Peyer's patch (tissue), 4 donors: ENCODE results near the gene PALS1. TPM values are rescaled to one million over a fixed set of nuclear protein-coding genes. Genes with fewer than 3 reads are reported as not detected.

Experiments used
- DNase-seq, 3 donors: peaks; one replicate each; pipeline ENCODE4 v3.0.0-alpha.2; 2017 to 2019
- H3K27ac ChIP-seq, 4 donors: fragments of 200-600 bp; sonication (generic); one replicate each; pipeline ENCODE4 v1.5.1; 2016 to 2019
- H3K27me3 ChIP-seq, 2 donors: fragments of 200-600 bp; sonication (generic); one replicate each; pipeline ENCODE4 v1.5.1; 2019
- H3K36me3 ChIP-seq, 3 donors: fragments of 200-600 bp; sonication (generic); one replicate each; pipeline ENCODE4 v1.5.1; 2016 to 2019
- H3K4me1 ChIP-seq, 4 donors: fragments of 200-600 bp; sonication (generic); one replicate each; pipeline ENCODE4 v1.5.1; 2016 to 2019
- H3K4me3 ChIP-seq, 4 donors: fragments of 200-600 bp; sonication (generic); 1 replicate in 3 of 4; 2 replicates in 1 of 4; pipeline ENCODE4 v1.5.1; 2016 to 2019; ENCODE audit warnings: mild to moderate bottlenecking in 1 of 4
- H3K9me3 ChIP-seq, 4 donors: fragments of 200-600 bp; sonication (generic); one replicate each; pipeline ENCODE4 v1.5.1; 2016 to 2019; ENCODE audit warnings: mild to moderate bottlenecking in 1 of 4
- POLR2A ChIP-seq, 2 donors: fragments of 450-650 bp; IDR thresholded peaks; one replicate each; pipeline ENCODE4 v1.5.1; 2017; ENCODE audit warnings: antibody characterized with exemption in 2 of 2, mild to moderate bottlenecking in 2 of 2, moderate library complexity in 2 of 2
- total RNA-seq, 4 donors: library from RNA; depleted of rRNA; stranded (reverse); fragments of >200 nt; gene quantifications; one replicate each; pipeline ENCODE4 v1.1.0, GENCODE V29; 2016
- TF ChIP-seq, protein P1 (sequence below), 6 experiments: fragments of 450-650 bp in 4 of 6; fragments of 200-600 bp in 2 of 6; sonication (generic) in 1 of 6; IDR thresholded peaks; one replicate each; pipeline ENCODE4 v1.5.1; 2017 to 2019; ENCODE audit warnings: antibody characterized with exemption in 6 of 6, mild to moderate bottlenecking in 3 of 6, moderate library complexity in 1 of 6

Gene PALS1
- total RNA-seq, 4 donors from 2014 or later = 36.3 to 95.1 (median 61.1) TPM

DNA sequence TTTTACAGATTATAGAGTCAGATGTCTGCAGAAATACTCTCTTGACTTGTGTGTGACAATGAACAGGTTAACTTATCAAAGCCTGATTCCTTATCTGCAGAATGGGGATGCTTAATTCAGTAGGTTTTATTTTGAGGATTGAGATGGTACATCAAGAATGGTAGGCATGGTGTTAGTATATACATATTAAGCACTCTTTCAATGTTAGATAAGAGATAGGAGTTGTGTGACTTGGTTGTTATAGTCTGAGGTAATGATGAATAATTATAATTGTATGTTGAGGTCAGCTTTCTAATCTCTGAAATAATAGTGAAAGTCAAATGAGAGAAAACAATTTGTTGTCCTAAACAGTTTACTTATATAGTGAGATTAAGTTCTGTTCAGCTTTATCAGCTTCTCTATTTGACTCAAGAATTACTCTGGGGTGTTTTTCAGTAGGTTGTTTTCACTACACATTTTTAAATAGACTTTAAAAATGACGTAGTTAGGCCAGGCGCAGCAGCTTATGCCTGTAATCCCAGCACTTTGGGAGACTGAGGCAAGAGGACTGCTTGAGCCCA lies 11.9 kb downstream of the PALS1 start:
- Histone ChIP-seq H3K27me3 (no peaks in the 10 kb centered on the region), H3K4me1 (peaks cover 0 to 38% (median 0%) of the 10 kb centered on the region in 4 donors), H3K27ac (peak overlapping the region in 2 of 4 donors; percentile 1 to 37), H3K36me3 (peaks cover 0 to 7% (median 0%) of the 10 kb centered on the region in 3 donors), H3K4me3 (no peak overlapping the region), H3K9me3 (no peaks in the 10 kb centered on the region)
- DNase-seq = no peak
- TF ChIP-seq POLR2A (IDR thresholded peaks at IDR 0.05) = no peak
- TF ChIP-seq, protein P1, sequence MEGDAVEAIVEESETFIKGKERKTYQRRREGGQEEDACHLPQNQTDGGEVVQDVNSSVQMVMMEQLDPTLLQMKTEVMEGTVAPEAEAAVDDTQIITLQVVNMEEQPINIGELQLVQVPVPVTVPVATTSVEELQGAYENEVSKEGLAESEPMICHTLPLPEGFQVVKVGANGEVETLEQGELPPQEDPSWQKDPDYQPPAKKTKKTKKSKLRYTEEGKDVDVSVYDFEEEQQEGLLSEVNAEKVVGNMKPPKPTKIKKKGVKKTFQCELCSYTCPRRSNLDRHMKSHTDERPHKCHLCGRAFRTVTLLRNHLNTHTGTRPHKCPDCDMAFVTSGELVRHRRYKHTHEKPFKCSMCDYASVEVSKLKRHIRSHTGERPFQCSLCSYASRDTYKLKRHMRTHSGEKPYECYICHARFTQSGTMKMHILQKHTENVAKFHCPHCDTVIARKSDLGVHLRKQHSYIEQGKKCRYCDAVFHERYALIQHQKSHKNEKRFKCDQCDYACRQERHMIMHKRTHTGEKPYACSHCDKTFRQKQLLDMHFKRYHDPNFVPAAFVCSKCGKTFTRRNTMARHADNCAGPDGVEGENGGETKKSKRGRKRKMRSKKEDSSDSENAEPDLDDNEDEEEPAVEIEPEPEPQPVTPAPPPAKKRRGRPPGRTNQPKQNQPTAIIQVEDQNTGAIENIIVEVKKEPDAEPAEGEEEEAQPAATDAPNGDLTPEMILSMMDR (IDR thresholded peaks at IDR 0.05) = no peak

DNA sequence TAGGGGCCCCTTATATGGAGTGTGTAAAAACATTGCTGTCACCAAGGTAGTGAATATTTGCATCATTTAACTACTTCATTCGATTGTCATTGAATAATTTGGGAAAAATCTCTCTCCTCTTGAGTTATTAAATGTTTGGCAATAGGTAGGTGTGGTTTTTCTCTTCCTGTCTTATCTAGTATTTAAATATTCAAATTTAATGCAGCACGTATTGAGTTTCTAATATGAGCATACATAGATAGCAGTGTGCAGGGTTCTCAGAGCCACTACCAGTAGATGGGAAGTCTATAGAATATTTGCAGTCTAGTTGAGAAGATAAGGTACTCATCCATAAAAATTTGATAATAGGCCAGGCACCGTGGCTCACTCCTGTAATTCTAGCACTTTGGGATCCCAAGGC lies 16.7 kb downstream of the PALS1 start:
- H3K4me1 ChIP-seq = peaks cover 0 to 14% (median 0%) of the 10 kb centered on the region in 4 donors
- no peaks in the 10 kb centered on the region for H3K27me3 ChIP-seq
- H3K9me3 ChIP-seq = no peaks in the 10 kb centered on the region
- no peak for DNase-seq
- H3K27ac ChIP-seq = no peak overlapping the region
- H3K4me3 ChIP-seq = no peak overlapping the region
- H3K36me3 ChIP-seq = peaks cover 0 to 13% (median 0%) of the 10 kb centered on the region in 3 donors
- TF ChIP-seq POLR2A (IDR thresholded peaks at IDR 0.05) = no peak
- TF ChIP-seq, protein P1 (IDR thresholded peaks at IDR 0.05) = no peak

DNA sequence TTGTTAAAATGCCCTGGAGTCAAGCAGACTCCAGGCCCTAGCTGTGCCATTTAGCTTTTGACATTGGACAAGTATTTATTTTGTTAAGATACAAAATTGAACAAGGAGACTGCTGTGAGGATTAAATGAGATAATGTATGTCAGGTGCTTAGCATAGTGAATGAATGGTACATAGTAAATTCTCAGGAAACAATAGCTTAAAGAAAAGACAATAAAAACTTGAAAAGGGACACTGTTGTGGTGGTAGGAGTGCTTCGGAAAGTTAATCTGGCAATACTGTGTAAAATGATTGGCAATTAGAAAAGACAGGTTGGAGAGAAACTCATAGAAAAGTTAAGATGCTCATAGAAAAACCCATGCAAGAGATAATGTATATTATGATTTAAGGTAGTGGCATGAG lies 19.7 kb downstream of the PALS1 start:
- no peak overlapping the region for H3K4me3 ChIP-seq
- no peaks in the 10 kb centered on the region for H3K9me3 ChIP-seq
- no peak for TF ChIP-seq POLR2A (IDR thresholded peaks at IDR 0.05)
- TF ChIP-seq, protein P1 (IDR thresholded peaks at IDR 0.05) = no peak
- no peak overlapping the region for H3K27ac ChIP-seq
- no peaks in the 10 kb centered on the region for H3K4me1 ChIP-seq
- H3K27me3 ChIP-seq = no peaks in the 10 kb centered on the region
- no peak for DNase-seq
- peaks cover 0 to 13% (median 0%) of the 10 kb centered on the region in 3 donors for H3K36me3 ChIP-seq

GRCh38 chr14:67263499-67264149 lies 22.4 kb downstream of the PALS1 start:
- Histone ChIP-seq H3K9me3 (no peaks in the 10 kb centered on the region), H3K36me3 (peaks cover 0 to 4% (median 0%) of the 10 kb centered on the region in 3 donors), H3K27ac (no peak overlapping the region), H3K4me3 (no peak overlapping the region), H3K4me1 (peaks cover 0 to 10% (median 0%) of the 10 kb centered on the region in 4 donors), H3K27me3 (no peaks in the 10 kb centered on the region)
- no peak for DNase-seq
- no peak for TF ChIP-seq POLR2A (IDR thresholded peaks at IDR 0.05)
- TF ChIP-seq, protein P1 (IDR thresholded peaks at IDR 0.05) = no peak

GRCh38 chr14:67265131-67265530 lies 23.9 kb downstream of the PALS1 start:
- H3K4me3 ChIP-seq = no peak overlapping the region
- H3K4me1 ChIP-seq = peaks cover 0 to 18% (median 0%) of the 10 kb centered on the region in 4 donors
- DNase-seq = no peak
- H3K27me3 ChIP-seq = no peaks in the 10 kb centered on the region
- H3K9me3 ChIP-seq = no peaks in the 10 kb centered on the region
- no peak for TF ChIP-seq POLR2A (IDR thresholded peaks at IDR 0.05)
- TF ChIP-seq, protein P1 (IDR thresholded peaks at IDR 0.05) = no peak
- no peak overlapping the region for H3K27ac ChIP-seq
- no peaks in the 10 kb centered on the region for H3K36me3 ChIP-seq
